ENCODE measurements around the gene ARHGAP24. TPM values are rescaled to one million over a fixed set of nuclear protein-coding genes. Genes with fewer than 3 reads are reported as not detected.

The ARHGAP24 gene
- total and polyA plus RNA-seq, 2 donors (not counting 1 experiment from before 2014, with no cell fraction given), result 48.4 to 141 TPM

DNA sequence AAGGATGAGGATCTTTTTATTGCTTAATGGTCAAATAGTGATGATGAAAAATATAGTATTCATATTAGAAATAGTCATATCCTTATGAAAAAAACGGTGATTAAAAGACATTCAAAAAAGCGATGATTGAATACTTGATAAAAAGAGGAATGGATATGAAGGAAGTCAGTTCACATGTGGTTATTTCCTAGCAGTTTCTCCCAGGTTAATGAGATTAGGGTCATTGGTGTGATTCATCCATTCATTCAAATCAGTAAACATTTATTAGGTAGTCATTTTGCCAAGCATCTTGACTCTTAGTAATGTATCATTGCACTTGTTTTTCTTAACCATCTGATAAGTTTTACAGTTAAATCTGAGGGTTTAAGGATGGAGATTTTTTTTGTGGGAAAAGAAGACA lies 294.1 kb downstream of the ARHGAP24 start:
- Histone ChIP-seq H3K27me3 (replicated peaks in 1 of 4; ENCODE audit: control extremely low read depth in 1 of 4, control insufficient read depth in 3 of 4, insufficient read depth in 4 of 4, low read length in 3 of 4) (no peaks in the 10 kb centered on the region), H2AFZ (ENCODE audit: insufficient read depth, low read depth, low read length, poor library complexity, severe bottlenecking) (no peak overlapping the region), H3K79me2 (ENCODE audit: control insufficient read depth, insufficient read depth, low read length) (peaks cover 24% of the 10 kb centered on the region), H3K4me3 (ENCODE audit: control extremely low read depth in 1 of 5, extremely low read depth in 1 of 5, insufficient read depth in 1 of 5, low read depth in 2 of 5, low read length in 4 of 5) (no peak overlapping the region), H3K36me3 (replicated peaks in 1 of 2; ENCODE audit: control extremely low read depth in 1 of 2, control insufficient read depth in 1 of 2, extremely low read depth in 1 of 2, insufficient read depth in 2 of 2, low read length in 1 of 2) (no peaks in the 10 kb centered on the region), H3K4me2 (replicated peaks; ENCODE audit: low read depth, low read length, poor library complexity, severe bottlenecking) (no peak overlapping the region), H4K20me1 (ENCODE audit: control insufficient read depth, insufficient read depth, low read length, poor library complexity, severe bottlenecking) (no peaks in the 10 kb centered on the region), H3K4me1 (ENCODE audit: control insufficient read depth in 2 of 2, insufficient read depth in 2 of 2, low read length in 2 of 2) (peaks cover 0 to 5% of the 10 kb centered on the region in 2 donors), H3K9me3 (ENCODE audit: control extremely low read depth in 1 of 3, control insufficient read depth in 2 of 3, insufficient read depth in 1 of 3, low read length in 2 of 3) (peaks cover 0 to 1% (median 0%) of the 10 kb centered on the region in 3 donors), H3K9ac (ENCODE audit: low read length) (no peak overlapping the region), H3K27ac (ENCODE audit: low read length in 2 of 2) (no peak overlapping the region)
- intact Hi-C loops (cut with micrococcal nuclease), result no loop called here
- TF ChIP-seq, protein P1, sequence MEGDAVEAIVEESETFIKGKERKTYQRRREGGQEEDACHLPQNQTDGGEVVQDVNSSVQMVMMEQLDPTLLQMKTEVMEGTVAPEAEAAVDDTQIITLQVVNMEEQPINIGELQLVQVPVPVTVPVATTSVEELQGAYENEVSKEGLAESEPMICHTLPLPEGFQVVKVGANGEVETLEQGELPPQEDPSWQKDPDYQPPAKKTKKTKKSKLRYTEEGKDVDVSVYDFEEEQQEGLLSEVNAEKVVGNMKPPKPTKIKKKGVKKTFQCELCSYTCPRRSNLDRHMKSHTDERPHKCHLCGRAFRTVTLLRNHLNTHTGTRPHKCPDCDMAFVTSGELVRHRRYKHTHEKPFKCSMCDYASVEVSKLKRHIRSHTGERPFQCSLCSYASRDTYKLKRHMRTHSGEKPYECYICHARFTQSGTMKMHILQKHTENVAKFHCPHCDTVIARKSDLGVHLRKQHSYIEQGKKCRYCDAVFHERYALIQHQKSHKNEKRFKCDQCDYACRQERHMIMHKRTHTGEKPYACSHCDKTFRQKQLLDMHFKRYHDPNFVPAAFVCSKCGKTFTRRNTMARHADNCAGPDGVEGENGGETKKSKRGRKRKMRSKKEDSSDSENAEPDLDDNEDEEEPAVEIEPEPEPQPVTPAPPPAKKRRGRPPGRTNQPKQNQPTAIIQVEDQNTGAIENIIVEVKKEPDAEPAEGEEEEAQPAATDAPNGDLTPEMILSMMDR (IDR thresholded peaks at IDR 0.05), result no peak
- TF ChIP-seq EZH2 (IDR thresholded peaks at IDR 0.05; ENCODE audit: borderline replicate concordance, insufficient read depth, low read depth, low read length, poor library complexity, severe bottlenecking), result no peak
- WGBS (ENCODE audit: insufficient coverage), result no CpG with 5 or more reads among the region's 2 CpGs
- Mint-ChIP-seq H3K27ac (no peak overlapping the region), H3K4me3 (no peak overlapping the region), H3K27me3 (no peaks in the 10 kb centered on the region), H3K4me1 (peaks cover 12% of the 10 kb centered on the region), H3K9me3 (ENCODE audit: insufficient read depth) (no peaks in the 10 kb centered on the region)
- CTCF ChIA-PET, result interaction anchor here (0.7 kb wide), 1 partner anchor 19 kb away, joined by 3 read pairs; no protein-coding TSS in a partner anchor
- DNase-seq (no peak), ATAC-seq (ENCODE audit: low read depth) (no peak)
- POLR2A ChIA-PET, result no interaction called here

DNA sequence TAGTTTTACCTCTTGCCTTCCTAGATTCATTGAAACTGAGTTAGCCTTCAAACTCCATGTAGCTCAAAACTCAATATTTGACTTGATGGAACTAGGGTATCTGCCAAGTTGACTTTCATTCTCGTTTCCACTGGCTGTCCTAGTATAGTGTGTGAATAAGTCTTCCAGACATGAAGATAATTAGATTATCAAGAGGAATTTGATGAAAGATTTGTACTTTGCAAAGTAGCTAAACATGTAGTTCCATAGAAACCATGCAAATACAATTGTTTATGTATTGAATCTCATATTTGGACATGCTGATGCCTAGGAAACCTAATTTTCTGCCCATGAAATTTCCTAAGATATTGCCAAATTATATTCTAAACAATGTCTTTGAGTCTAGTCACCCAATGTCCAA lies 297.5 kb downstream of the ARHGAP24 start:
- no peak for DNase-seq
- H3K9me3 ChIP-seq (ENCODE audit: control extremely low read depth in 1 of 3, control insufficient read depth in 2 of 3, insufficient read depth in 1 of 3, low read length in 2 of 3), result peaks cover 0 to 3% (median 3%) of the 10 kb centered on the region in 3 donors
- POLR2A ChIA-PET, result no interaction called here
- H3K4me3 Mint-ChIP-seq, result no peak overlapping the region
- H3K4me3 ChIP-seq (ENCODE audit: control extremely low read depth in 1 of 5, extremely low read depth in 1 of 5, insufficient read depth in 1 of 5, low read depth in 2 of 5, low read length in 4 of 5), result no peak overlapping the region
- CTCF ChIA-PET, result interaction anchor here (1.2 to 1.8 kb wide), 3 partner anchors 16 to 688 kb away, joined by 3 to 4 read pairs (median 4); no protein-coding TSS in a partner anchor
- intact Hi-C loops (cut with micrococcal nuclease), result loop anchor here (10.0 kb wide), 1 partner anchor 592 kb away; the partner anchor contains the start of gene MAPK10
- H3K9me3 Mint-ChIP-seq (ENCODE audit: insufficient read depth), result peaks cover 4% of the 10 kb centered on the region
- no peaks in the 10 kb centered on the region for H3K27me3 ChIP-seq (replicated peaks in 1 of 4; ENCODE audit: control extremely low read depth in 1 of 4, control insufficient read depth in 3 of 4, insufficient read depth in 4 of 4, low read length in 3 of 4)
- H3K4me2 ChIP-seq (replicated peaks; ENCODE audit: low read depth, low read length, poor library complexity, severe bottlenecking), result no peak overlapping the region
- H3K79me2 ChIP-seq (ENCODE audit: control insufficient read depth, insufficient read depth, low read length), result peaks cover 36% of the 10 kb centered on the region
- peaks cover 28% of the 10 kb centered on the region for H3K4me1 Mint-ChIP-seq
- no peak overlapping the region for H2AFZ ChIP-seq (ENCODE audit: insufficient read depth, low read depth, low read length, poor library complexity, severe bottlenecking)
- H3K4me1 ChIP-seq (ENCODE audit: control insufficient read depth in 2 of 2, insufficient read depth in 2 of 2, low read length in 2 of 2), result peaks cover 10 to 19% of the 10 kb centered on the region in 2 donors
- WGBS (ENCODE audit: insufficient coverage), result 100% methylated on average over 1 of the region's 1 CpG
- no peaks in the 10 kb centered on the region for H3K27me3 Mint-ChIP-seq
- no peak overlapping the region for H3K27ac ChIP-seq (ENCODE audit: low read length in 2 of 2)
- no peak for TF ChIP-seq EZH2 (IDR thresholded peaks at IDR 0.05; ENCODE audit: borderline replicate concordance, insufficient read depth, low read depth, low read length, poor library complexity, severe bottlenecking)
- TF ChIP-seq, protein P1 (IDR thresholded peaks at IDR 0.05), result no peak
- peaks cover 0 to 6% of the 10 kb centered on the region in 2 experiments for H3K36me3 ChIP-seq (replicated peaks in 1 of 2; ENCODE audit: control extremely low read depth in 1 of 2, control insufficient read depth in 1 of 2, extremely low read depth in 1 of 2, insufficient read depth in 2 of 2, low read length in 1 of 2)
- H4K20me1 ChIP-seq (ENCODE audit: control insufficient read depth, insufficient read depth, low read length, poor library complexity, severe bottlenecking), result no peaks in the 10 kb centered on the region
- no peak overlapping the region for H3K27ac Mint-ChIP-seq
- no peak overlapping the region for H3K9ac ChIP-seq (ENCODE audit: low read length)
- ATAC-seq (ENCODE audit: low read depth), result no peak
